Cardiac muscle cell (in vitro differentiated cells and primary cell): Measurements from ENCODE around the gene MBP. TPM values are rescaled to one million over a fixed set of nuclear protein-coding genes. Genes with fewer than 3 reads are reported as not detected.
"Not testable (repeated sequence)": the region's sequence is repeated elsewhere in the genome, so short reads cannot be mapped to it uniquely, and the experiment has no call there.

ENCODE experiments used
- DNase-seq, 2 donors: peaks; one replicate each; pipeline versions ENCODE4 v3.0.0 to v3.0.0-alpha.2; 2010 to 2017; ENCODE audit warnings: low read depth in 1 of 2, low spot score in 1 of 2
- H3K27ac ChIP-seq: fragments of 200-600 bp; sonication (generic); 2 replicates; pipeline ENCODE4 v1.5.1; 2016
- H3K27me3 ChIP-seq: fragments of 200-600 bp; sonication (generic); 2 replicates; pipeline ENCODE4 v1.6.0; 2016; ENCODE audit warnings: control low read depth
- H3K36me3 ChIP-seq: fragments of 200-600 bp; sonication (generic); 2 replicates; pipeline ENCODE4 v1.5.1; 2016; ENCODE audit warnings: control low read depth
- H3K4me1 ChIP-seq: fragments of 200-600 bp; sonication (generic); 2 replicates; pipeline ENCODE4 v1.8.1; 2017; ENCODE audit warnings: low read depth, mild to moderate bottlenecking, mixed run types
- H3K4me3 ChIP-seq: fragments of 200-600 bp; sonication (generic); 2 replicates; pipeline ENCODE4 v1.5.1; 2016; ENCODE audit warnings: mild to moderate bottlenecking
- H3K9me3 ChIP-seq: fragments of 200-600 bp; sonication (generic); 2 replicates; pipeline ENCODE4 v1.5.1; 2017; ENCODE audit warnings: low read depth, mild to moderate bottlenecking, control low read depth
- CTCF ChIP-seq: IDR thresholded peaks from 2 replicates; pipeline ENCODE4 v1.5.1; 2012; ENCODE audit warnings: low read depth, mild to moderate bottlenecking, low read length
- polyA plus RNA-seq: library from polyadenylated mRNA; unstranded; fragments of >200 nt; fragmentation: Nextera tagmentation; extraction: Ambion mirVana; gene quantifications from 2 replicates; pipeline ENCODE4 v1.2.1, GENCODE V29; 2016
- total RNA-seq: library from RNA; depleted of rRNA; stranded (reverse); fragments of >200 nt; gene quantifications from 2 replicates; pipeline ENCODE4 v1.2.3, GENCODE V29; 2016

The MBP gene
- total and polyA plus RNA-seq, 2 experiments from 2014 or later, result 0.32 to 0.42 TPM

GRCh38 chr18:77021075-77021474 lies 111.5 kb downstream of the MBP start:
- no peak for DNase-seq
- H3K4me3 ChIP-seq, result no peak overlapping the region
- no peak for TF ChIP-seq CTCF
- no peaks in the 10 kb centered on the region for H3K27me3 ChIP-seq
- H3K4me1 ChIP-seq, result no peaks in the 10 kb centered on the region
- H3K36me3 ChIP-seq, result no peaks in the 10 kb centered on the region
- H3K27ac ChIP-seq, result no peak overlapping the region
- H3K9me3 ChIP-seq, result no peaks in the 10 kb centered on the region

GRCh38 chr18:77020561-77020960 lies 112.0 kb downstream of the MBP start:
- no peak overlapping the region for H3K4me3 ChIP-seq
- no peaks in the 10 kb centered on the region for H3K4me1 ChIP-seq
- no peaks in the 10 kb centered on the region for H3K36me3 ChIP-seq
- no peaks in the 10 kb centered on the region for H3K9me3 ChIP-seq
- no peaks in the 10 kb centered on the region for H3K27me3 ChIP-seq
- H3K27ac ChIP-seq, result no peak overlapping the region
- DNase-seq, result no peak
- no peak for TF ChIP-seq CTCF

GRCh38 chr18:77019641-77020040 lies 112.9 kb downstream of the MBP start:
- Histone ChIP-seq H3K9me3 (no peaks in the 10 kb centered on the region), H3K27ac (no peak overlapping the region), H3K36me3 (no peaks in the 10 kb centered on the region), H3K4me3 (no peak overlapping the region), H3K27me3 (no peaks in the 10 kb centered on the region), H3K4me1 (no peaks in the 10 kb centered on the region)
- no peak for TF ChIP-seq CTCF
- DNase-seq, result no peak

- H3K4me1 ChIP-seq, H3K36me3 ChIP-seq, H3K9me3 ChIP-seq, DNase-seq, H3K27me3 ChIP-seq, H3K27ac ChIP-seq, H3K4me3 ChIP-seq: not testable (repeated sequence)
Observed at GRCh38 chr18:77018650-77019049, 113.9 kb downstream of the MBP start.

GRCh38 chr18:77017355-77017754 lies 115.2 kb downstream of the MBP start:
- TF ChIP-seq CTCF, result no peak
- no peak for DNase-seq
- no peaks in the 10 kb centered on the region for H3K9me3 ChIP-seq

GRCh38 chr18:77016936-77017335 lies 115.6 kb downstream of the MBP start:
- Histone ChIP-seq H3K4me3 (no peak overlapping the region), H3K9me3 (no peaks in the 10 kb centered on the region), H3K4me1 (peaks cover 4% of the 10 kb centered on the region), H3K27me3 (no peaks in the 10 kb centered on the region), H3K36me3 (no peaks in the 10 kb centered on the region), H3K27ac (no peak overlapping the region)
- no peak for DNase-seq
- TF ChIP-seq CTCF, result no peak

More at GRCh38 chr18:77017355-77017754, 115.2 kb downstream of the MBP start:
- no peak overlapping the region for H3K4me3 ChIP-seq
- no peak overlapping the region for H3K27ac ChIP-seq
- H3K27me3 ChIP-seq, result no peaks in the 10 kb centered on the region
- H3K4me1 ChIP-seq, result peaks cover 4% of the 10 kb centered on the region
- no peaks in the 10 kb centered on the region for H3K36me3 ChIP-seq
